ENCODE data around the gene DENR.

DNA sequence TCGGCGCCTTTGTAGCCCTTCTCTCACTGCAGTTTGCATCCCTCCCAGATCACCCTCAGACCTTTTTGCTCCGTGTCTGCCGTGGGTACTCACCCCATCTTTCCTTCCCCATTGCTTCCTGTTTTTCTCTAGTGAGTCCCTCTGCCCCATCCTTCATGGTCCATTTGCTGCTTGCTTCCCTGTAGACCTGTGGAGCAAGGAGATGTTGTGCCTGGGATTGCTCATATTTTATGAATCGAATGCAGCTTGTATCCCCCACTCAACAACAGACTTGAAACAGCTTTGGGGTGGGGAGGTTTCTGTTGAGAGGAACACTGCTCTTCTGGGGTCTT, 661 bp downstream of the DENR start:
- TF ChIP-seq POLR2A (IDR thresholded peaks at IDR 0.05), result no peak
- TF ChIP-seq, protein P1, sequence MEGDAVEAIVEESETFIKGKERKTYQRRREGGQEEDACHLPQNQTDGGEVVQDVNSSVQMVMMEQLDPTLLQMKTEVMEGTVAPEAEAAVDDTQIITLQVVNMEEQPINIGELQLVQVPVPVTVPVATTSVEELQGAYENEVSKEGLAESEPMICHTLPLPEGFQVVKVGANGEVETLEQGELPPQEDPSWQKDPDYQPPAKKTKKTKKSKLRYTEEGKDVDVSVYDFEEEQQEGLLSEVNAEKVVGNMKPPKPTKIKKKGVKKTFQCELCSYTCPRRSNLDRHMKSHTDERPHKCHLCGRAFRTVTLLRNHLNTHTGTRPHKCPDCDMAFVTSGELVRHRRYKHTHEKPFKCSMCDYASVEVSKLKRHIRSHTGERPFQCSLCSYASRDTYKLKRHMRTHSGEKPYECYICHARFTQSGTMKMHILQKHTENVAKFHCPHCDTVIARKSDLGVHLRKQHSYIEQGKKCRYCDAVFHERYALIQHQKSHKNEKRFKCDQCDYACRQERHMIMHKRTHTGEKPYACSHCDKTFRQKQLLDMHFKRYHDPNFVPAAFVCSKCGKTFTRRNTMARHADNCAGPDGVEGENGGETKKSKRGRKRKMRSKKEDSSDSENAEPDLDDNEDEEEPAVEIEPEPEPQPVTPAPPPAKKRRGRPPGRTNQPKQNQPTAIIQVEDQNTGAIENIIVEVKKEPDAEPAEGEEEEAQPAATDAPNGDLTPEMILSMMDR (IDR thresholded peaks at IDR 0.05), result no peak

Data from adrenal gland (tissue), 5 donors.